Measurements from ENCODE around the gene RNU1-4.
"Not testable (repeated sequence)": the region's sequence is repeated elsewhere in the genome, so short reads cannot be mapped to it uniquely, and the experiment has no call there.

Gene RNU1-4

GRCh38 chr1:16765731-16766605 is 25.7 kb downstream of the RNU1-4 start:
- in situ Hi-C loops (cut with HindIII; ENCODE audit: low sequenced_read_pairs): not testable (repeated sequence)

GRCh38 chr1:16766689-16767256 is 26.5 kb downstream of the RNU1-4 start:
- in situ Hi-C loops (cut with HindIII; ENCODE audit: low sequenced_read_pairs): not testable (repeated sequence)

- in situ Hi-C loops (cut with HindIII; ENCODE audit: low sequenced_read_pairs): not testable (repeated sequence)
Measured at GRCh38 chr1:16770139-16770759, 29.9 kb downstream of the RNU1-4 start.

DNA sequence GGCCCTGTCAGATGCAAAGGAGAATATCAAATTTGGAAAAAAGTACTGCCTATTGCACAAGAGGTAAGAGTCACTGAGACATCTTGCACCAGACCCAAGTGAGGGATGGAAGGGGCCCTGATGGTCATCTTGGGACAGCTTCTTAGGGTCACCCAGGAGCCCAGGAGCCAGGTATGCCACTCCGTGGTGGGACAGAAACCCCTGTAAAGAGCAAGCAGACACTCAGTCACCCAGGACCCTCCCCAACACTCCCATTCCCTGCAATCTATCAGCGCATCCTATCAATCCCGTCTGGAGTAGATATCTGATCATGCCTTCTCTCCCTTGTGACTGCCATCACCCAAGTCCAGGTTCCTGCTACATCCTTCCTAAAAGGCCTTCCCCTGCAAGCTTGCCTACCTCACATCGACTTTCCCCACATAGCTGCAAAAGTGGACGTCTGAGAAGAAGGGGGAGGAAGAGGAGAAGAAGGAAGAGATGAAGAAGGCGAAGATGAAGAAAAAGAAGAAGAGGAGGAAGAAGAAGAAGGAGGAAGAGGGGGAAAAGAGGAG is 30.7 kb downstream of the RNU1-4 start:
- in situ Hi-C loops (cut with HindIII; ENCODE audit: low sequenced_read_pairs): not testable (repeated sequence)

- in situ Hi-C loops (cut with HindIII; ENCODE audit: low sequenced_read_pairs): not testable (repeated sequence)
Measured at GRCh38 chr1:16772275-16773204, 32.2 kb downstream of the RNU1-4 start.

- in situ Hi-C loops (cut with HindIII; ENCODE audit: low sequenced_read_pairs): not testable (repeated sequence)
Measured at GRCh38 chr1:16773205-16773596, 32.9 kb downstream of the RNU1-4 start.

DNA sequence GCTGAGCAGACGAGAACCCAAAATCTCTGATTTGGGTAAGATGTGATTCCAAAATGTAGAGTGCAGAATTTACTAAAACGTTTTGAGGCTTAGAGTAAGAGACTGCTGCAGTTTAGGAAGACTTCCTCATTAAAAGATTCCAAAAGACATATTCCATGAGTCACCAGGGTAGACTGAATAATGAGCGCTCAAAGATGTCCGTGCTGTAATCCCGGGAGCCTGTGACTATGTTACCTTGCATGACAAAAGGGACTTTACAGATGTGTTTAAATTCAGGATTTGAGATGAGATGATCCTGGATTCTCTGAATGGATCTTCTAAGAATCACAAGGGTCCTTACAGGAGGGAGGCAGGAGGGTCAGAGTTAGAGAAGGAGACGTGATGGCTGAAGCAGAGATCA is 33.4 kb downstream of the RNU1-4 start:
- in situ Hi-C loops (cut with HindIII; ENCODE audit: low sequenced_read_pairs): not testable (repeated sequence)

DNA sequence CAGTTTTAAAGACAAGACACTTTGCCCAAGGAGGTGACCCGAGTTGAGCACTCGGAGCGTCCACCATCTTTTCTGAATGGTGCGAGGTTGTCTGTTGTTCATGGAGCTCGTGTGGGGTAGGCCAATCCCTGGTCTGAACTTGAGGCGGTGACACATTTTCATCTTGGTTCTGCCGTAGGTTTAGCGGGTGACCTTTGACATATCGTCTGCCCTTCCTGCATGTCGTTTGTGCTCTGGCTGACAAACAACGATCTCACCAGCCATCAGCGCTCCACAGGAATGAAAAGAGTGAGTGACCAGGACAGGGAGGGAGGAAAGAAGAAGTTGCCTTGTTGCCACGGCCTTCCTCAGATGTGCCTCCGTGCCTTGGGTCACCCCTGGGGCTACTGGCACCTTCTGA is 34.5 kb downstream of the RNU1-4 start:
- in situ Hi-C loops (cut with HindIII; ENCODE audit: low sequenced_read_pairs): not testable (repeated sequence)

DNA sequence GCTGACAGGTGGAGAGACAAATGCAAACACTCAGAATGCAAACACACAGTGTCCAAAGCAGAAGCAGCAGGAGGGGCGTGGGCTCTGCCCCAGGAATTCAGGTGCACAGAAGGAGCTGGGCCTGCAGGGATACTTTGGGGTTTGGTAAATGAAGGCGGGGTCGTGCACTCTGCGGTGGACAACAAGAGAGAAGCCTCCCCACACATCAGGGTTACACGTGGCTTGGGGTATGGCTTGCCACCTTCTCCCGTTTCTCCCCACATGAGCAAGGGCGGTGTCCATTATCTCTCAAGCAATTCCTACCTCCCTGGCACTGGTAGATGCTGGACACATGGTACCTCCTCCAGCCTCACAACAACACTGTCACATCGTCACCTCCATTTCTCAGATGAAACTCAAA is 35.0 kb downstream of the RNU1-4 start:
- in situ Hi-C loops (cut with HindIII; ENCODE audit: low sequenced_read_pairs): not testable (repeated sequence)

DNA sequence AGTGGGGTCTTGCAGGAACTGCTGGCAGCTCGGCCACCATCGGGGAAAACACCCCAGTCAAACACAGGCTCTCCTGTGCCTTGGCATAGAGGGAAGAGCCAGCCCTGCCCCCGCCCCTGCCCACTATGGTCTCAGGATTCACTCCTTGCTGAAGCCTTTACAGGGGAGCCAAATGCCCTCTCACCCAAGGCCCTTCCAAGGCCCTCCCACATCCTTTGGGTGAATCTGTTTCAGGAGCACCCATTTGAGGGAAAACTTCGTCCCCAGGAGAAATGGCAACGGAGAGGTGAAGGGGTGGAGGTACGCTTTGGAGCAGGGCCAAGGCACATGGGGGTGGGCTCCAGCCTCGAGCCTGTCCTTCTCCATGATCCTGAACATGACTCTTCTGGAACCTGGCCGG is 35.9 kb downstream of the RNU1-4 start:
- in situ Hi-C loops (cut with HindIII; ENCODE audit: low sequenced_read_pairs): not testable (repeated sequence)

GRCh38 chr1:16776835-16777234 is 36.5 kb downstream of the RNU1-4 start:
- in situ Hi-C loops (cut with HindIII; ENCODE audit: low sequenced_read_pairs): not testable (repeated sequence)

DNA sequence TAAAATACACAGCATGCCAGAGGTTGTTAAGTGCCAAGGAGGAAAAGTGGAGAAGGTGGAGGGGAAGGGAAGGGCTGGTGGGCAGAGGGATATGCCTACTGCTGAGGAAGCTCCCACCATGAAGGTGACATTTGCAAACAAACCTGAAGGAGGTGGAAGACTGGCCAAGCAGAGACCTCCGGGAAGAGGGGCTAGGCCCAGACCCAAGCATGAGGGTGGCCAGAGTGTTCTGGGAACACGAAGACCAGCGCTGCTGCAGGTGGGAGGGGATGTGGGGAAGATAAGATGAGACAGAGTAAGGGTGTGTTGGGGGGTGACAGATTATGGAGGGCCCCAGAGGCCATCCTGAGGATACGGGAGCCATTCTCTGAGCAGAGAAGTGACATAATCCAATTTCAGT is 37.5 kb downstream of the RNU1-4 start:
- in situ Hi-C loops (cut with HindIII; ENCODE audit: low sequenced_read_pairs): not testable (repeated sequence)

DNA sequence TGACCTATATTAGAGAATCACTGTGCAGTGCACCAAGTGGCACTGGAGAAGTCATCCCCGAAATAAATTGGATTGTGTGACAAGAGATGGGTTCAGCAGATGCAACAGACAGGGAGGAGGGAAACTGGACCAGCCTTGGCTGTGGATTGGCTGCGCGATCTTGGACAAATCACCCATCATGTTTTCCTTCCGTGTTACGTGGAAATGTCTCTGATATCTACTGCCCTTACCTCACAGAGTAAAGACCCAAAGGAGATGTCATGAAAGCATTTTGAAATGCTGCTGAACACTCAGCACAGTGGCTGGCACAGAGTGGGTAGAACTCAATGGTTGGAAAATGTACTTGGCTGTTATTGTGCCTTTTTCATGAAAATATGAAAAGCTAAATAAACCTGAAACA is 39.2 kb downstream of the RNU1-4 start:
- in situ Hi-C loops (cut with HindIII; ENCODE audit: low sequenced_read_pairs): not testable (repeated sequence)

- in situ Hi-C loops (cut with HindIII; ENCODE audit: low sequenced_read_pairs): not testable (repeated sequence)
Measured at GRCh38 chr1:16781033-16781432, 40.7 kb downstream of the RNU1-4 start.

- in situ Hi-C loops (cut with HindIII; ENCODE audit: low sequenced_read_pairs): not testable (repeated sequence)
Measured at GRCh38 chr1:16781625-16782024, 41.3 kb downstream of the RNU1-4 start.

- in situ Hi-C loops (cut with HindIII; ENCODE audit: low sequenced_read_pairs): not testable (repeated sequence)
Measured at GRCh38 chr1:16784955-16785354, 44.6 kb downstream of the RNU1-4 start.

DNA sequence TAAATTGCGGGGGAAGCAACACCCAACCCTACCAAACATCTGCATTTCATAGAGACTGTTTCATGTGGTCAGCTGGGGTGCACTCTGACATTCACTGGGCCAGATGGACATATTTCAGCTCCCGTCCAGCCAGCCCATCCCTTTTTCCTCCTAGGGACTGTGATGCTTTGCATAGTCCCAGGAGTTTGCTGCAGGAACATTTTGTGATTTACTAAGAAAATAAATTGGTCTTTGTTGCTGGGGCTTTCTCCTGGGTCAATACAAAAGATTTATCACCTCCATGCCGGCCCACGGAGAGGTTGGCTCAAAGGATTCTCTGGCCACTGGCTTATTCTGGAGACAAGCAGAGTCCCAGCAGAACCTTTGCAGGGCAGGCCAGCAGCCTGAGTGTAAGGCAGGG is 46.0 kb downstream of the RNU1-4 start:
- in situ Hi-C loops (cut with HindIII; ENCODE audit: low sequenced_read_pairs): not testable (repeated sequence)

DNA sequence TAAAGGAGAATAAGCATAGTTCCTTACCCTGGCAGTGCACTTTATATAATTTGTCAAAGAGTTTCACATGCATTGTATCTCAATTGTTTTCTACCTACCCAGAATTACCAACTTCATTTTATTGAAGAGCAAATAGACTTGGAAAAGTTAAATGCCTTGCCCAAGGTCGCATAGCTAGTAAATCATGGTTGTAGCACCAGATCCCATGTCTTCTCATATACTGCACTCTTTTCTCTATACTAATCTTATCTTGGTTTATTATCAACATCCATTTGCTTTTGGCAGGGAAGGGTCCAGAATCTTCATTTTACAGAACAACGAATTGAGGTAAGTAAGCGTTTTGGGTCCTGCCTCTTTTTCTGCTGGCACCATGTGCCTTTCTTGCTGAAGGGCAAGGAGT is 46.9 kb downstream of the RNU1-4 start:
- in situ Hi-C loops (cut with HindIII; ENCODE audit: low sequenced_read_pairs): not testable (repeated sequence)

DNA sequence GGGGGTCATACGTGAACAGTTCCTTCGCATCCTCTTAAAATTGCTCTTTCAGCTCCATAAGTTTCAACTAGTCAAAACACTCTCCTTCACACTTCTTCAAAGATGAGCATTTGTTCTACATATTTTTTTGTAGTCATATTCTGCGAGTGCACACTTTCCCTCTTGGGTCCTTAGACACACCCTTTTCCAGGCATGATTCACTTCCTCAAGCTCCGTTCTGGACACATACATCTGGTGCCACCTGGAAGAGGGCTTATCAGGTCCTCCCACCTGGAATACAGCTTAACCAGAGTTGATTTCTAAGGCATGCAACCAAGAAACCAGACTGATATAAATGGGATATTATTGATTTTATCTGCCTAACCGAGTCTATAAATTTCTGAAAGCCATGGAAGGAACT is 47.4 kb downstream of the RNU1-4 start:
- in situ Hi-C loops (cut with HindIII; ENCODE audit: low sequenced_read_pairs): not testable (repeated sequence)
